Measurements from ENCODE around the gene ESR1. TPM values are rescaled to one million over a fixed set of nuclear protein-coding genes. Genes with fewer than 3 reads are reported as not detected.

The ESR1 gene
- total RNA-seq, 1 experiment from 2014 or later = under 0.01 TPM

- no peaks in the 10 kb centered on the region for H3K27me3 ChIP-seq (ENCODE audit: control insufficient read depth, insufficient read depth, low read length)
- no peak overlapping the region for H3K4me3 ChIP-seq (ENCODE audit: insufficient read depth, low read depth, low read length)
- DNase-seq = no peak
- no peaks in the 10 kb centered on the region for H3K36me3 ChIP-seq (replicated peaks; ENCODE audit: control insufficient read depth, insufficient read depth, low read length)
These were observed 359.0 kb downstream of the ESR1 start for GRCh38 chr6:152166497-152166896.

DNA sequence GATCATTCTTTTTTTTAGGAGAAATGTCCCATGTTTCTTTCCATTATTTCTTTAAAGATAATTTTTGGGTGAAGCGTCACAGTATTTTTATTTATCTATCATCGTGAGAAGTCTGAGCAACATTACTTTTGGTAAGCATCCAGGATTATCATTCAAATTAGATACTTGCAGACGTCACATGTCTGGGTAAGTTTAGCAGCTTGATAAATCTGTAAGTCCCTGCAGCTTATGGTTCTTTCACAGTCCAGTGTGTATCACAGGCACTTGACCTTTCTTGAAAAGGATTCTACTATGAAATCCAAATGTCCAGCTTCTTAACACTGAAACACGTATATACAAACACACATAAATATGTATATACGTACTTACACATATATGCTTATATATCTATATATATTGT, 359.4 kb downstream of the ESR1 start:
- DNase-seq = no peak
- H3K36me3 ChIP-seq (replicated peaks; ENCODE audit: control insufficient read depth, insufficient read depth, low read length) = no peaks in the 10 kb centered on the region
- H3K4me3 ChIP-seq (ENCODE audit: insufficient read depth, low read depth, low read length) = no peak overlapping the region
- no peaks in the 10 kb centered on the region for H3K27me3 ChIP-seq (ENCODE audit: control insufficient read depth, insufficient read depth, low read length)

DNA sequence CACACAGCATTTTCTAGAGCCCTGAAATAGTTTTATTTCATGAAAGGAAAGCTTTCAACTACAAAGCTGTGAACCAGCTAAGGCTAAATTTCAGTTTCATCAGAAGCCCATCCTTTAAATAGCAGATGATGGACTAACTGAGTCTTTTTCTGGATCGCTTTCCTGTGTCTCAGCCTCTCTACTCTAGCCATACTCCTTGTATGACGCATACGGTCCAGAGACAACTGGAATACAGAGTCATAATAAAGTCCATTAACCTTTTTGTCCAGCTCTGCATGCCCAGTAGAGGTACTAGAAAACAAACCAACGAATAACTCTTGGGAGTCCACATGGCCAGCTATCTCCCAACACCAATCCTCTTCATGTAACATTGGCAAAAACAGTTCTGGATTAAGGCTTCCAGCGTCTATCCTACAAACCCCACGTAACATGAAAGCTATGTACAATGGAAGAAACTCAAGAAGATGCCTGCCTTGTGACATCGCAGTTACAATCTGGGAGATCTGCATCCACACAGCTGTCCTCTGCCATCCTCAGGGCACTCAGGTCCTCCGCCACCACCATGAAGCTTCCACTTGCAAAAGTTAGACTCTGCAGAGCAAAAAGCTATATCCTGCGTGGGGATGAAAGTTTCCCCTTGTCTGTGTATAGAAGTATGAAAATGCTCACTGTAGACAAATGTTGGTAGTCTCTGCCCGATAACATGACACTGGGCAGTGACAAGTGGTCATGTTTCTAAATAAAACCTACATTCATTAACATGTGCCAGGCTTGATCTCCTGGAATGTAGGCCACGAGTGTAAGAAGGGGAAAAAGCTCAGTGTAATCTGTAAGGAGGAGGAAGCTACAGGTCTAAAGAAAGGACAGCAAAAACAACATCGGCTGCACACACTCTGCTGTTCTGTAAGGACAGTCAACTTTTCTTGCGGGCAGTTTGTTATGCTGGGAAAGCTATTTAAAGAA, 360.4 kb downstream of the ESR1 start:
- no peaks in the 10 kb centered on the region for H3K27me3 ChIP-seq (ENCODE audit: control insufficient read depth, insufficient read depth, low read length)
- H3K4me3 ChIP-seq (ENCODE audit: insufficient read depth, low read depth, low read length) = no peak overlapping the region
- no peak for DNase-seq
- no peaks in the 10 kb centered on the region for H3K36me3 ChIP-seq (replicated peaks; ENCODE audit: control insufficient read depth, insufficient read depth, low read length)

GRCh38 chr6:152170313-152170701, 362.8 kb downstream of the ESR1 start:
- Histone ChIP-seq H3K27me3 (ENCODE audit: control insufficient read depth, insufficient read depth, low read length) (no peaks in the 10 kb centered on the region), H3K4me3 (ENCODE audit: insufficient read depth, low read depth, low read length) (no peak overlapping the region), H3K36me3 (replicated peaks; ENCODE audit: control insufficient read depth, insufficient read depth, low read length) (no peaks in the 10 kb centered on the region)
- DNase-seq = no peak

DNA sequence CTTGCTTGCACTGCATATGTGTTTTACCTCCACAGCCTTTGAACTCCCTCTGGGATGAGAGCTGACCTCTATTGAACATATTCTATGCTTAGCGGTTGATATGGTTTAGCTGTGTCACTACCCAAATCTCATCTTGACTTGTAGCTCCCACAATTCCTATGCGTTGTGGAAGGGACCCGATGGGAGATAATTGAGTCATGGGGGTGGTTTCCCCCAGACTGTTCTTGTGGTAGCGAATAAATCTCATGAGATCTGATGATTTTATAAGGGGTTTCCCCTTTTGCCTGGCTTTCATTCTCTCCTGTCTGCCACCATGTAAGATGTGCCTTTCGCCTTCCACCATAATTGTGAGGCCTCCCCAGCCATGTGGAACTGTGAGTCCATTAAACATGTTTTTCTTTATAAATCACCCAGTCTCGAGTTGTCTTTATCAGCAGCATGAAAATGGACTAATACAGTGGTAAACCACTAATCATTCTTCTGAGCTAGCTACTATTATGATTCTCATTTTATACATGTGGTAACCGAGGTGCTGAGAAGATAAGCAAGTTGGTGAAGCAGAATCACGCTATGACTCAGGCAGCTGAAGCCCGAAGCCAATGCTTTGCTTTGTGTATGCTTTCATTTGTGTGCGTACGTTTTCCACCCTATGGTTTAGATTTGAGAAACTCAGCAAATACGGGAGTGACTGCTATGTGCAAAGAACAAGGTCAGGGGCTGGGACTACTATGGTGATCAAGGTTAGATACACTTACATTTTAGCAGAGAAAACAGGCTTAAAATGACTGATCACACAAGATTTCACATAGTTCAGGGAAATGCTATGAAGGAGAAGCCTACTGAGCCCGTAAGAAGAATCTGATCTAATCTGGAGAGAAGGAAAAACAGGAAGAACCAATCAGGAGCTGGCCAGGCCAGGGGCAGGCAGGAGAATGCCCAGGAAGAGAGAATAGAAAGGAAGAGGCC, 363.5 kb downstream of the ESR1 start:
- H3K36me3 ChIP-seq (replicated peaks; ENCODE audit: control insufficient read depth, insufficient read depth, low read length) = no peaks in the 10 kb centered on the region
- no peaks in the 10 kb centered on the region for H3K27me3 ChIP-seq (ENCODE audit: control insufficient read depth, insufficient read depth, low read length)
- no peak overlapping the region for H3K4me3 ChIP-seq (ENCODE audit: insufficient read depth, low read depth, low read length)
- DNase-seq = no peak

- DNase-seq = no peak
These were observed 365.8 kb downstream of the ESR1 start for GRCh38 chr6:152173321-152173720.

GRCh38 chr6:152173957-152174356, 366.5 kb downstream of the ESR1 start:
- no peak overlapping the region for H3K4me3 ChIP-seq (ENCODE audit: insufficient read depth, low read depth, low read length)
- no peak for DNase-seq
- H3K36me3 ChIP-seq (replicated peaks; ENCODE audit: control insufficient read depth, insufficient read depth, low read length) = no peaks in the 10 kb centered on the region
- no peaks in the 10 kb centered on the region for H3K27me3 ChIP-seq (ENCODE audit: control insufficient read depth, insufficient read depth, low read length)

More at GRCh38 chr6:152173321-152173720, 365.8 kb downstream of the ESR1 start:
- no peaks in the 10 kb centered on the region for H3K36me3 ChIP-seq (replicated peaks; ENCODE audit: control insufficient read depth, insufficient read depth, low read length)
- no peak overlapping the region for H3K4me3 ChIP-seq (ENCODE audit: insufficient read depth, low read depth, low read length)
- no peaks in the 10 kb centered on the region for H3K27me3 ChIP-seq (ENCODE audit: control insufficient read depth, insufficient read depth, low read length)

- no peak for DNase-seq
- Histone ChIP-seq H3K27me3 (ENCODE audit: control insufficient read depth, insufficient read depth, low read length) (no peaks in the 10 kb centered on the region), H3K36me3 (replicated peaks; ENCODE audit: control insufficient read depth, insufficient read depth, low read length) (no peaks in the 10 kb centered on the region), H3K4me3 (ENCODE audit: insufficient read depth, low read depth, low read length) (no peak overlapping the region)
These were observed 368.8 kb downstream of the ESR1 start for GRCh38 chr6:152176268-152176667.
